HG02885 (cell line): ENCODE results near the gene CECR2.
A peak's percentile ranks its signal among the peaks of the same experiment; 100 is the strongest.
"Not testable (repeated sequence)": the region's sequence is repeated elsewhere in the genome, so short reads cannot be mapped to it uniquely, and the experiment has no call there.

Experiments used
- ATAC-seq: cut with Tn5 transposase; IDR thresholded peaks from one replicate; pipeline ENCODE4 v1.9.1; 2021; ENCODE audit warnings: mild to moderate bottlenecking; ENCODE audit not compliant: unreplicated experiment, poor library complexity

CECR2 gene

DNA sequence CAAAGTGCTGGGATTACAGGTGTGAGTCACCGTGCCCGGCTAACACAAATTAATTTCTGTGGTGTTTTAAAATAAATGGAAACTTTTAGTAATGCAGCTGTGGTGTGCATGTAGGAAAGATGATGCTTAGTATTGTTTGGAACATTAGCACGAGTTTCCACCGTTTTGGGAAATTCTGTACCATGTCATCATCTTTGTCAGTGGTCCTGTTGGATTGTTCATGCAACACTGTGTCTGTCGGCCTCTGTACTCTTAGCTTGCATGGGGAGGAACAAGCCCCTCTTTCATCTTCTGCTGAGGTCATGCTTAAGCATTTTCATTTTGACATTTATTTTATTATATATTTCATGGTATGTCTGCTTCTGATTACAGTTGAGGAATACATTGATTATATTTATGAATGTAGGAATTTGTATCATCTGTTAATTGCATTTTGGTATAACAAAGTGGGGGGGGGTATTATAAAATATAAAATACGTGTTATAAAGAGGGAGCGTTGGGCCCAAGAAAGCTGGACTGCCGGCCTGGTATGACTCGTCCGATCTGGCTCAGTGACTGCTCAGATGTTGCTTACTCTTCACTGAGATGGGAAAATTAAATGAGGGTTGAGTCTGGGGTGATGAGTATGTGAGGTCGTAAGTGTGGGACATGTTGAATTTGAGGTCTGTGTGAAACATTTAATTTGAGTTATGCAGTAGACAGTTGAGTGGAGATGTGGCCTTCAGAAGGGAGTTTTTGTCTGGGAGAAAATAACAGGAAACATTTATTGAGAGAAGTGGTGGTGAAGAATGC lies 28.7 kb downstream of the CECR2 start:
- no peak for ATAC-seq

DNA sequence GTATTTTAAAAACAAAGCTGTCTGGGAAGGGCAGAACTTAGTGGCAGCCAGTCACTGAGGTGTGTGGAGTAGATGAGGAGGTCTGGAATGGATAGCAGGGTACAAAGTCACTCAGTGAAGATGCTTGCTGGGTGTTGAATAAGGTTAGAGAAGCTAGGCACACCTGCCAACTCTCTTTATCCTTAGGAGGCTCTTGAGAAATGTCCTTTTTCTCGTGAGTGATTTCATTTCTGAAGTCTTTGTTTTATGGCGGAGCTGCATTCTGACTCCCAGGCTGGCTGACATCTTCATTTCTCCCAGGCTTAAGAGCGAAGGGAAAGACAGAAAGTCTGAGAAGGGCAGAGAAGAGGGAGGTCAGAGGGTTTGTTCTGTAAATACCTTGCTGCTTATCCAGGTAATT lies 31.0 kb downstream of the CECR2 start:
- no peak for ATAC-seq

DNA sequence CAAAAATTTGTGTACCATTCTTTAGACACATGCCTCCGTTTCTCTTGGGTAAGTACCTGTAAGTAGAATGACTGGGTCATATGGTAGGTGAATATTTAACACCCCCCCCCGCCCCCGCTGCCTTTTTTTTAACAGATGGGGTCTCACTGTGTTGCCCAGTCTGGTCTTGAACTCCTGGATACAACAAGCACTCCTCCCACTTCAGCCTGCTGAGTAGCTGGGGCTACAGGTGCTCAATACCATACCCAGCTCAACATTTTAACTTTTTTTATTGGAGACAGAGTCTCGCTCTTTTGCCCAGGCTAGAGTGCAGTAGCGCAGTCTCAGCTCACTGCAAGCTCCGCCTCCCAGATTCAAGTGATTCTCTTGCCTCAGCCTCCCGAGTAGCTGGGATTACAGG lies 32.5 kb downstream of the CECR2 start:
- ATAC-seq = no peak

DNA sequence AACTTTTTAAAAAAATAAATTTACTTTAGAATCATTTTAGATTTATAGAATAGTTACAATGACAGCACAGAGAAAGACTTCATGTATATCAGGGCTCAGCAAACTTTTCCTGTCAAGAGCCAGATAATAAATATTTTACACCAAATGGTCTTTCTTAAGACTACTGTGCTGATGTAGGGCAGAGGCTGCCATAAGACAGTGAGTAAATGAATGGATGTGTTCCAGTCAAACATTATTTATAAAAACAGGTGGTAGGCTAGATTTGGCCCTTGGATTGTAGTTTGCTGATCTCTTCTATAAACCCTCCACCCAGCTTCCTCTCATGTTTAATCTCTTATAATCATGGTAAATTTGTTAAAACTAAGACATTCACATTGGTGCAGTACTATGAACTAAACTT lies 33.0 kb downstream of the CECR2 start:
- ATAC-seq = no peak

DNA sequence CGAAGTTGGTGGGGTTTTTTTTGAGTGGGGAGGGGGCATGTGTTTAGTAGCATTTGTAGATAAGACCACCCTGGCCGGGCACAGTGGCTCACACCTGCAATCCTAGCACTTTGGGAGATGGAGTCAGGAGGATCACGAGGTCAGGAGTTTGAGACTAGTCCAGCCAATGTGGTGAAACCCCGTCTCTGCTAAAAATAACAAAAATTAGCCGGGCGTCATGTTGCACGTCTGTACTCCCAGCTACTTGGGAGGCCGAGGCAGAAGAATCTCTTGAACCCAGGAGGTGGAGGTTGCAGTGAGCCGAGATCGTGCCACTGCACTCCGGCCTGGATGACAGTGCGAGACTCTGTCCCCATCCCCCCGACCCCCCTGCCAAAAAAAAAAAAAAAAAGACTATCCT lies 34.6 kb downstream of the CECR2 start:
- no peak for ATAC-seq

DNA sequence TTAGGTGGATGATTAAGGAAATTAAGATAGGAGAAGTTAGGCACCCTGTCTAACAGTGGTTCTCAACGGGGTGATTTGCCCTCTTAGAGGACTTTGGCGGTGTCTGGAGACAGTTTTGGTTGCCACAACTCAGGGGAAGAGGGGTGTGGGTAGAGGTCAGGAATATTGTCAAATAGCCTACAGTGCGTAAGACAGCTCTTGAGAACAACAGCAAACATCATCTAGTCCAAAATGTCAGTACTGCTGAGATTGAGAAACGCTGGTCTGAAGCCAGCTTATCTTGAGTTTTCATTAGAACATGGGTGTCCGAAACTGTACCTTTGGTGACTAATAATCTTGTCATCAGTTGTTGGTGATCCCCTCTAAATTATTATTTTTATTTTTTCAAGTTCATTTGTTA lies 38.4 kb downstream of the CECR2 start:
- no peak for ATAC-seq

DNA sequence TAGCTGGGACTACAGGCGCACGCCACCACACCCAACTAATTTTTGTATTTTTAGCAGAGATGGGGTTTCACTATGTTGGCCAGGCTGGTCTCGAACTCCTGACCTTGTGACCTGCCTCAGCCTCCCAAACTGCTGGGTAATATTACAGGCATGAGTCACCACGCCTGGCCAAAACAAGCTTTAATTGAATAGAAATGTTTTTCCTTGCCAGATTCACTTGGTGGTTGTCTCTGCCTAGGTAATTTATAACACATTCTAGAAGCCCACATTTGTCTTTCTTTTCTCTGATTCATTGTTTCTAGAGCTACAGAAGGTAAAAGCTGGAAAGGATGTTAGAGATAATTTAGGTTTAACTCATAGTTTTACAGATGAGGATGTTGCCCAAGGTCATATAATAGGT lies 41.3 kb downstream of the CECR2 start:
- no peak for ATAC-seq

DNA sequence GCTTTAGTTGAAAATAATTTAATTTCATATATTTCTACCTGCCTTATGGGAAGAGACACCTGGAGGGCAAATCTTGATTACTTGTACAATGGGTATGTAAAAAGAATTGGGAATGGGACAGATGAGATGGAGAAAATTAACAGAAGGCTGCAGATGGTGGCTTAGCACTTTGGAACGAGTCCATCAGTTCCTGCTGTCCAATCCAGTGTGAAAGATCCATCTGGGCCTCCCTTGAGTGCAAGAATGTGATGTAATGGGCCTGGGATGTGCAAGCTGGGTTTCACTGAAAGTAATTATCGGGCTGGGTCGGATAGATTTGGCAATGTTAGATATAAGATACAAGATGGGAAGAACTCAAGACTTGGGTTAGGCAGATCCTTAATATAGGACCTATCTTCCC lies 42.0 kb downstream of the CECR2 start:
- ATAC-seq = no peak

DNA sequence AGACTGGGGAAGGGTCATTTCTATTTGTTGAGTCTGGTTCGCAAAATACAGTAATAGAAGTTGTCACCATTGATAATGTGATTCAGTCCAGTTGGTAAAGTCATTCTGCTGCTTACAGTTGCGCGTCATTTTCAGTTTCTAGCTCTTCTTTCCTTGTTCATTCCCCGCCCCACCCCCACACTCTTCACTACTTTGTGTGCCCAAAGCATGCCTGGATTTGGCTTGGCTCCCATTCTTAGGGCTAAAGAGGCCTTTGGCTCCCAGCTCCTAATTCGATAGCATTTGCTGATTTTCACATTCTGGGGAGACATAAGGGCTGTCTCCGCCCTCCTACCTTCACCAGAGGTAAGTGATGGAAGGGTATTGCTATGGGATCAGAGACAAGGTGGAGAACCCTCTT lies 43.0 kb downstream of the CECR2 start:
- ATAC-seq = no peak

DNA sequence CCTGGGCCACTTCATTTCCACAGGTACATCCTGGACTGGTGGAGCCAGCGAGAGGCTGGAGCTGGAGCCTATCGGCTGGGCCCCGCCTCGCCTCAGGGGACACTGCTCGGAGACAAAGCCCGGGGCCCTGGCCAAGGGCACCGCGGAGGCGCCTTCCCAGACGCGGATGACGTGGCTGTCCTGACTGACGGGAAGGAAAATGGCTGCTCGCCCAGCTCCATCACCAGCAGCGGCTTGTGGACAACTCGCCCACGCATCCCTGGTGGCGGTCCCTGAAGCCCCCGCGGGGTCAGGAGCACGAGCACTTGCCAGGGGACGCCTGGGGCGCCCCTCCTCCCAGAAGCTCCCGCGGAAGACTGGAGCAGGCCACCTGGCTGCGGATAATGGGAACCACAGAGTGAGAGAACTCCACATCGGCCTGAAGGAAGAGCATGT lies 49.6 kb downstream of the CECR2 start:
- no peak for ATAC-seq

DNA sequence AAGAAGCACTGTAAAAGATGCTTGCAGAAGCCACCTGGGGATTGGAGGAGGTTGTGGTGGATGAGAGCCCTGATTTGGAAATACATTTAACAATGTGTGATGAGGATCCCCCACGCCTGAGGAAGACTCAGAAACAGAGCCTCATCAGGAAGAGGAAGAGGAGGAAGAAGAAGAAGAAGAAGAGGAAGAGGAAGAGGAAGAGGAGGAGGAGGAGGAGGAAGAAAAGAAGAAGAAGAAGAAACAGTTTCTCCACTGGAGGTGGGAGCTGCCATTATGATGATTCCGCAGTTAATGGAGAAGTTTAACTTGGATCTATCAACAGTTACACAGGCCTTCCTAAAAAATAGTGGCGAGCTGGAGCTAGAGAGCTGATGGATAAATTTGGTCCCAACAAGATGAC lies 50.1 kb downstream of the CECR2 start:
- ATAC-seq = no peak

DNA sequence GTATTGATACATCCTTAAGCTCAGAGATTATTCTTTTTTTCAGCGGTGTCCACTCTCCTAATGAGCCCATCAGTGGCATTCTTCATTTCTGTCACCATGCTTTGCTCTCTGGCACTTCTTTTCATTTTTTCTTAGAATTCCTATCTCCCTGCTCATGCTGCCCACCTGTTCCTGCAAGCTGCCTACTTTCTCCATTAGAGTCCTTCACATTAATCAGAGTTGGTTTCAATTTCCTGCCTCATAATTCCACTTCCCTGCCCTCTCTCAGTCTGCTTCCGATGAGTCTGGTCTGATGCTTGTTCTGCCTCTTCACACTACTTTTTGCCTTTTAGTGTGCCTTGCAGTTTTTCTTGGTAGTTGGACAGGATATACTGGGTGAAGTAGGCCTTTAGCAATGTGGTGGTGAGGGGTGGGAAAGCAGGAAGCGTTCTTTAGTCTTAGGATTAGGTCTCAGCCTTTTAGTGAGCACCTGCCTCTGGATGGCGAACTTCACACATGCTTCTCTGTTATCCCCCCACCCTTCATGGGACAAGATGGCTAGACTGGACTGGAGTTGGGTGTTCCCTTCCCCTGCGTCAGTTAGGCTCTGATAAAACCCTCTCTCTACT lies 53.6 kb downstream of the CECR2 start:
- ATAC-seq = no peak

DNA sequence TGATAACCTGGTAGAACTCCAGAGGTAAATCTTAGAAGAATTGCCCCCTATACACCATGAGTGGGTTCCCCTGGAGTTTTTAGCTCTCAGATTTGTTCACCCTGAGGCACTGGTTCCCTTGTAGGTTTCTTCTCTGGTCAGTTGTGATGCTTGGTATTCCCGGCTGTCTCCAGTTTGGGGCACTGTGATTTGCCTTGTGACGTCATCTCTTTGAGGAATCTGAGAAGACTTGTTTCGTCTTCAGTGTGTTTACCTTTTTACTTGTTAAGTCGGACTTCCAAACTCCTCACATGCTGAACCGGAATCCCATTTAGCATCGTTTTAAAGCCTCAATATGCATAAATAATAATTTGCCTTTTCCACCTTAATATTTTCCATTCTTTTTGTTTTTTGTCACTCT lies 54.4 kb downstream of the CECR2 start:
- ATAC-seq = no peak

DNA sequence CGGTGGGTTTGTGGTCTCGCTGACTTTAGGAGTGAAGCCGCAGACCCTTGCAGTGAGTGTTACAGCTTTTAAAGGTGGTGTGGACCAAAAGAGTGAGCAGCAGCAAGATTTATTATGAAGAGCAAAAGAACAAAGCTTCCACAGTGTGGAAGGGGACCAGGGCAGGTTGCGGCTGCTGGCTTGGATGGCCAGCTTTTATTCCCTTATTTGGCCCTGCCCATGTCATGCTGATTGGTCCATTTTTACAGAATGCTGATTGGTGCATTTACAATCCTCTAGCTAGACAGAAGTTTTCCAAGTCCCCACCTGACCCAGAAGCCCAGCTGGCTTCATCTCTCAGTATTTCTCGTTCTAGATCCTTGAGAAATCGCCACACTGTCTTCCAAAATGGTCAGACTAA lies 58.3 kb downstream of the CECR2 start:
- not testable (repeated sequence) for ATAC-seq

DNA sequence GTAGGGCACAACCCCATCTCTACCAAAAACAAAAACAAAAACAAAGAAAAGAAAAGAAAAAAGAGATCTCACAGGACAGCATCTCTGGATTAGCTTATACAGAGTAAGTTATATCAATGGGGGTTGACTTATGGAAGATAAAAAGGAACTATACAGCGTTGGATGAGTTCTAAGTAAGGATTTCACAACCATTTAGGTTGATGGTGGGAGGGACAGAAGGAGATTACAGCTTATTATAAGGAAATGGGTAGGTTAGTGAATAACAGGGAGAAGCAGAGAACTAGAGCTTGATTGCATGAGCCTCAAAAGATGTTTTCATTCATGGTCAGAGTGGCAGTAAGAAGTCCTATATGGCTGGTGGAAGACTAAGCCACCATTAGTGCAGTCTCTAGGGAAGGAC lies 60.3 kb downstream of the CECR2 start:
- ATAC-seq = no peak

DNA sequence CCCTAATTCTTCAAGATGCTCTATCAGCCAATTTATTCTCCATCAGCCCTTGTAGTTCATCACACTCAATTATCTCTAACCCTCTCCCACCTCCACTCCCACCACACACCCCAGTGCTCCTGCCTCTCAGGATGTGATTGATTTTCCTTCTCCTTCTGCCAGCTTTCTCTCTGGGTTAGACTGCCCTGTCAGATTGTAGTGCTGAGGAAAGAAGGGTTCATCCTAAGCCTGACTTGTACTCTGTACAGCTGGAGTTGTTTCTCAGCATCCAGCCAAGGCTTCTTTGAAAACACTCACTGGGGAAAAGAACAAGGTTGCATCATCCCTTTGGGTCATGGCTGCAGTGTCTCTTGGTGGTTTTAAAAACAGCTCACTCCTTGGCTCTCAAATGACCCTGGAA lies 61.2 kb downstream of the CECR2 start:
- ATAC-seq = no peak

DNA sequence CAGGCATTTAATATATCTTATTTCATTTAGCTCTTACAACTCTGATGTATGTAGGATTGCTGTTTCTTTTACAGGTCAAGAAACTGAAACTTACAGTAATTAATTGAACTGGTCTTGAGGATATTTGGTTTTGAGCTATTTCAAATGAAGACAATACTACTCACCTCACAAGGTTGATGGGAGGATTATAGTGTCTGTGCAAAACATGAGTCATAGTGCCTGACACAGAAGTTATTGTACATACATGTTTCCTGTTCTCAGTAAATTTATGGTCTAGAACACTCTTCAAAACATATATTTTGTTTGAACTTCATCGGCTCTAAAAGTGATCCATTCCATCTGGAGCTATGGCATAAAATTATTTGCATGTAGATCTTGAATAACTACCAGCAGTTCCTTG lies 61.9 kb downstream of the CECR2 start:
- no peak for ATAC-seq

DNA sequence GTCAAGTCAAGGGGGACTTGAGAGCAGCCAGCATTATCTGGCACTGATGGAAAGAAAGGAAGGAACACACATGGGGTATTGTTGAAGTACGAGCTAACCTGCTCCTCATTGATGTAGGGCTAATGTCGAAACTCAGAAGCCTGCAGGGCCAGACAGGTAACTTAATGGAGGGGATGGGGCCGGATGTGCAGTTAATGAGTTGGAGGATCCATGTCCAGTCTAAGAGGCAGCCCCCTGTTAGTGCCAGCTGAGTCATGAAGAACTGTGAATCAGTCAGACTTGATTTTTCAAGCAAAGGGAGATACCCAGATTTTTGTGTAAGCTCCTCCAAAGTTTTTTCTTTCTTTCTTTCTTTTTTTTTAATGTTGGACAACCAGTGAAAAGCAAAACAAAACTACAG lies 65.6 kb downstream of the CECR2 start:
- ATAC-seq = no peak

DNA sequence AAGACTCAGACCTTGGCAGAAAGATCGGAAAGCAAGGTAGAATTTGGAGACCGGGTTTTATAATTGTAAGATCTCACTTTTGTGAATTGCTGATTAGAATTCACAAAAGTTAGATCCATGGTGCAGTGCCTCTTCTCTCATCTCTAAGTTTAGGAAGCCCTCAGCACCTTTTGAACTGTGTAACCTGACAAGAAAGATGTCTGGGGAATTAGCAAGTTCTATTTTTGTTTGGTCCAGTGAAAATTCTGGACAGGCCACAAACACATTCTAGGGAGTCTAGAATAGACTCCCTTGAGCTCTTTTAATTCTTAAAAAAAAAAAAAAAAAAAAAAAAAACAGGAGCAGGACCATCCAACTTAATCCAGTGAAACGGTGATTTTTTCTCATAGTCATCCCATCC lies 66.1 kb downstream of the CECR2 start:
- no peak for ATAC-seq

DNA sequence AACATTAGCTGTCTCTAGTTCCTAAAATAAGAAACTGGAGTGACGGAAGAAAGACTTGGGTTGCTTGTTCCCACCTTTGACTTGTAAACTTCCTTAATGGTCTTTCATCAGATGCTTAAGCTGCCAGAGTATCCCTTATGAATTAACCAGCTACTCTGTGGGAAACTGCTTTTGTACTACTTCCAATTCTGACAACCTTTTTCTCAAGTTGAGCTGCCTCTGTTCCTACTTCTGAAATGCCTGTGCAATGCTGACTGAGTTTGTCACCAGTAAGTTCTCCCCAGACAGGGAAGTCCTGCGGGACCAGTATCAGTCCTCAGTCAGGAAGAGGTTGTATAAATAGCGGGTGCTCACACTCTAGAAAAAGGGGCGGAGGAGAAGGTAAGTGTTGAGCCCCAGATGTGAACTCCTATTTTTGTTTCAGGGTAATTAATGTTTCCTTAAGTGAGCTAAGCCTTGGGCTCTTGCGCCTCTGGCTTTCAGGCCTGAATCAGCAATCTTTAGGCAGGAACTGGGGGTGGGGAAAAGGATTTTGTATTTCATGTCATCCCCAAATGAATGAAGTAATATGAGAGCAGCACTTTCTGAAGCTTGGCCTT lies 67.2 kb downstream of the CECR2 start:
- peak; percentile 44 for ATAC-seq

DNA sequence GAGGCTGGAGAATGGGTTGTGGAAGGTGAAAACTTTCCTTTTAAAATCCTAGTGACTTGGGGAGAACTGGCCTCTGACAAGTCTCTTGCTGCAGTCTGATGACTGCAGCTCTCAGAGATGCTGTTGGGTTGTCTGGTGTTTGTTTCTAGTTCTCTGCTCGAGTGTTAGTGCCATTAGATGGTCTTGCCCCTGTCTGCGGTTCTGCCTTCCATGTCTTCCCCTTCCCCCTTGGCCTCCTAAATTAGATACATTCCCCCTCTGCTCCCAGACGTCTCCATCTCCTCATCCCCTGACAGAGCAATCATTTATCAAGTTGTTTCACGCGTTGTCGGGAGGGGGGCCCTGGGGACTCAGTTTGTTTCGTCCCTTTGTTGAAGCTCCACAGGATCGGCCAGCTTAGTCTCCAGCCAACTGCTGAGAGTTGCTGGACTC lies 67.7 kb downstream of the CECR2 start:
- ATAC-seq = no peak

DNA sequence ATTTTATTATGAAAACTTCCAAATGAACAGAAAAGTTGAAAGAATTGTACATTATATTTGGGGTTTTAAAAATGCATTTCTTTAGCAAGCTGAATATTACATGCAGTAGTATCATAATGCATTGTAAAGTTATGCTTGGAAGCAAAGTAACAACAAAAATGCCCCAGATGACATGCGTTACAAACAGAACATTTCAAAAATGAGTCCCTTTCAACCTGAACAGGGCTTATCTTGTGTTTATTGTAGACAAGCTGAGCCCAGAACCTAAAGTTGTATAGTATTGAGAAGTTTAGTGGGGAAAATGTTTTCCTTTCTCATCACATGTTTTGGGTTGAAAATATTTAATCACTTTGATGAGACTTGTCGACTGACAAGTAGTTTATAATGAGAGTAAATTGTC lies 68.8 kb downstream of the CECR2 start:
- ATAC-seq = no peak
